SJCRH30 (cell line): Measurements from ENCODE around the gene RPS27L. TPM values are rescaled to one million over a fixed set of nuclear protein-coding genes. Genes with fewer than 3 reads are reported as not detected.
"Not testable (repeated sequence)": the region's sequence is repeated elsewhere in the genome, so short reads cannot be mapped to it uniquely, and the experiment has no call there.

ENCODE experiments used
- DNase-seq, 2 experiments: peaks; one replicate each; pipeline ENCODE4 v3.0.0-alpha.2; 2015 to 2020
- H3K27ac ChIP-seq: fragments of 250-450 bp; sonication (Bioruptor Pico); 2 replicates; pipeline ENCODE4 v1.5.1; 2020; ENCODE audit warnings: mild to moderate bottlenecking, moderate library complexity
- H3K27me3 ChIP-seq: fragments of 250-450 bp; sonication (Bioruptor Pico); 2 replicates; pipeline ENCODE4 v1.5.1; 2020; ENCODE audit warnings: mild to moderate bottlenecking, moderate library complexity
- H3K36me3 ChIP-seq: fragments of 250-450 bp; sonication (Bioruptor Pico); 2 replicates; pipeline ENCODE4 v1.5.1; 2020; ENCODE audit warnings: mild to moderate bottlenecking, moderate library complexity
- H3K4me1 ChIP-seq: fragments of 250-450 bp; sonication (Bioruptor Pico); 2 replicates; pipeline ENCODE4 v1.5.1; 2020; ENCODE audit warnings: mild to moderate bottlenecking, moderate library complexity
- H3K4me3 ChIP-seq: fragments of 250-450 bp; sonication (Bioruptor Pico); 2 replicates; pipeline ENCODE4 v1.5.1; 2020; ENCODE audit warnings: mild to moderate bottlenecking, moderate library complexity
- H3K9me3 ChIP-seq: fragments of 250-450 bp; sonication (Bioruptor Pico); replicated peaks from 2 replicates; pipeline ENCODE4 v1.5.1; 2020; ENCODE audit warnings: mild to moderate bottlenecking, moderate library complexity
- total RNA-seq: library from RNA; depleted of rRNA; stranded (reverse); fragments of >200 nt; shearing (Covaris generic); gene quantifications from 2 replicates; pipeline ENCODE4 v1.2.3, GENCODE V29; 2014; rRNA removed

The RPS27L gene
- total RNA-seq, 1 experiment from 2014 or later, result 185 TPM

GRCh38 chr15:63109498-63109897, 47.8 kb downstream of the RPS27L start:
- Histone ChIP-seq H3K4me3 (no peak overlapping the region), H3K4me1 (peaks cover 8% of the 10 kb centered on the region; the same call in 1 of the 2 replicates), H3K36me3 (no peaks in the 10 kb centered on the region), H3K27me3 (no peaks in the 10 kb centered on the region), H3K9me3 (0 out of 2 replicates have a peak, but pooled peaks cover 6% of the 10 kb centered on the region), H3K27ac (no peak overlapping the region)
- no peak for DNase-seq

GRCh38 chr15:63107895-63108546, 49.3 kb downstream of the RPS27L start:
- H3K36me3 ChIP-seq, result no peaks in the 10 kb centered on the region
- H3K4me1 ChIP-seq, result peaks cover 8% of the 10 kb centered on the region; the same call in 1 of the 2 replicates
- H3K4me3 ChIP-seq, result no peak overlapping the region
- peak; percentile 97 to 99 for DNase-seq
- no peaks in the 10 kb centered on the region for H3K27me3 ChIP-seq
- H3K27ac ChIP-seq, result peak overlapping the region; percentile 31; the same call in 1 of the 2 replicates
- H3K9me3 ChIP-seq, result 0 out of 2 replicates have a peak, but pooled peaks cover 6% of the 10 kb centered on the region

- H3K36me3 ChIP-seq, H3K27ac ChIP-seq, H3K9me3 ChIP-seq, H3K27me3 ChIP-seq, H3K4me3 ChIP-seq, DNase-seq, H3K4me1 ChIP-seq: not testable (repeated sequence)
Measured at GRCh38 chr15:63105354-63105753, 51.9 kb downstream of the RPS27L start.

- no peak overlapping the region for H3K4me3 ChIP-seq
- no peaks in the 10 kb centered on the region for H3K27me3 ChIP-seq
- no peak overlapping the region for H3K27ac ChIP-seq
- DNase-seq, result no peak
- H3K9me3 ChIP-seq, result 0 out of 2 replicates have a peak, but pooled peaks cover 3% of the 10 kb centered on the region
- no peaks in the 10 kb centered on the region; the same call in 1 of the 2 replicates for H3K4me1 ChIP-seq
- no peaks in the 10 kb centered on the region for H3K36me3 ChIP-seq
Measured at GRCh38 chr15:63104727-63105126, 52.5 kb downstream of the RPS27L start.

- no peaks in the 10 kb centered on the region; the same call in 1 of the 2 replicates for H3K4me1 ChIP-seq
- 0 out of 2 replicates have a peak, but pooled peaks cover 3% of the 10 kb centered on the region for H3K9me3 ChIP-seq
- DNase-seq, result no peak
- H3K4me3 ChIP-seq, result no peak overlapping the region
- H3K27ac ChIP-seq, result no peak overlapping the region
- no peaks in the 10 kb centered on the region for H3K27me3 ChIP-seq
- H3K36me3 ChIP-seq, result no peaks in the 10 kb centered on the region
Measured at GRCh38 chr15:63103416-63103815, 53.9 kb downstream of the RPS27L start.

- not testable (repeated sequence) for H3K4me3 ChIP-seq, H3K4me1 ChIP-seq, H3K27me3 ChIP-seq, H3K9me3 ChIP-seq, H3K36me3 ChIP-seq, DNase-seq, H3K27ac ChIP-seq
Measured at GRCh38 chr15:63099581-63099980, 57.7 kb downstream of the RPS27L start.

GRCh38 chr15:63098901-63099300, 58.4 kb downstream of the RPS27L start:
- H3K27me3 ChIP-seq, H3K4me1 ChIP-seq, H3K9me3 ChIP-seq, H3K4me3 ChIP-seq, DNase-seq, H3K27ac ChIP-seq, H3K36me3 ChIP-seq: not testable (repeated sequence)

Other genes with a start within 250 kb of the RPS27L start
- gene TPM1, start 114.7 kb downstream of the RPS27L start, total RNA-seq, result 57.5 and 58.2 TPM in 2 replicates
- gene LACTB, start 35.6 kb downstream of the RPS27L start, total RNA-seq, result 12.9 and 13.2 TPM in 2 replicates
- 47.2 and 50.4 TPM in 2 replicates for gene RAB8B, start 32.1 kb upstream of the RPS27L start, total RNA-seq
- 13.3 and 15.2 TPM in 2 replicates for gene APH1B, start 120.1 kb upstream of the RPS27L start, total RNA-seq
- 0.57 and 0.94 TPM in 2 replicates for gene CA12, start 224.4 kb upstream of the RPS27L start, total RNA-seq